Epithelial cell of esophagus (primary cell): ENCODE measurements around the gene GNE.

Experiments
- DNase-seq: peaks from one replicate; pipeline ENCODE4 v3.0.0; 2010; ENCODE audit warnings: low read depth
- H3K4me3 ChIP-seq: 2 replicates; pipeline ENCODE4 v1.5.1; 2011; ENCODE audit warnings: mild to moderate bottlenecking, low read length, control low read depth
- CTCF ChIP-seq: IDR thresholded peaks from 2 replicates; pipeline ENCODE4 v1.5.1; 2011; ENCODE audit warnings: low read depth, mild to moderate bottlenecking, low read length, control low read depth, inconsistent platforms; ENCODE audit not compliant: insufficient read depth; ENCODE audit errors: missing control alignments

Gene GNE

GRCh38 chr9:36268007-36268427 lies 9.8 kb upstream of the GNE start:
- peak; percentile 85 for DNase-seq

GRCh38 chr9:36264896-36265295 lies 6.6 kb upstream of the GNE start:
- no peak overlapping the region for H3K4me3 ChIP-seq
- DNase-seq, result no peak
- no peak for TF ChIP-seq CTCF

More at GRCh38 chr9:36268007-36268427, 9.8 kb upstream of the GNE start:
- no peak for TF ChIP-seq CTCF
- no peak overlapping the region for H3K4me3 ChIP-seq

GRCh38 chr9:36263683-36264082 lies 5.4 kb upstream of the GNE start:
- H3K4me3 ChIP-seq, result no peak overlapping the region
- TF ChIP-seq CTCF, result no peak
- no peak for DNase-seq

GRCh38 chr9:36258996-36259533 lies 817 bp upstream of the GNE start:
- DNase-seq, result no peak
- TF ChIP-seq CTCF, result no peak
- H3K4me3 ChIP-seq, result peak overlapping the region; percentile 72

- no peak for TF ChIP-seq CTCF
- no peak overlapping the region for H3K4me3 ChIP-seq
- DNase-seq, result no peak
These were observed 6.8 kb downstream of the GNE start for GRCh38 chr9:36251428-36251827.

GRCh38 chr9:36250079-36250478 lies 8.2 kb downstream of the GNE start:
- H3K4me3 ChIP-seq, result no peak overlapping the region
- no peak for TF ChIP-seq CTCF
- peak; percentile 74 for DNase-seq

- no peak overlapping the region for H3K4me3 ChIP-seq
- no peak for TF ChIP-seq CTCF
- no peak for DNase-seq
These were observed 9.1 kb downstream of the GNE start for GRCh38 chr9:36249189-36249588.
